ENCODE data around the gene TPRN.

DNA sequence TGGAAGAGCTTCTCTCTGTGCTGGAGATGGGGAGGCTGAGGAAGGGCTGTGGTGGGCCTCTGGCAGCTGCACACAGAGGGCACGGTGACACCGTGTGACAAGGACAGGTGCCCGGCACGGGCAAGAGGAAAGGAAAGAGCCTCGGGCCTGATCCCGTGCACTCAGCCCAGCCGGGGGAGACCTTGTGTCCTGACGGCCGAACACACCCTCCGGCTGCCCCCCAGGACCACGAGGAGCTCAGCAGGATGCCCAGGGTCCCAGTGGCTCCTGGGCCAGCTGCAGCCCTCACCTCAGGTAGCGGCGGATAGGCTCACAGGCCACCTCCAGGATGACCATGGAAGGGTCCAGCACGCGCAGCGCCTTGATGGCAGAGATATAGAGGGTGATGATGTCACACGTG, 17.7 kb downstream of the TPRN start:
- TF ChIP-seq, protein P1, sequence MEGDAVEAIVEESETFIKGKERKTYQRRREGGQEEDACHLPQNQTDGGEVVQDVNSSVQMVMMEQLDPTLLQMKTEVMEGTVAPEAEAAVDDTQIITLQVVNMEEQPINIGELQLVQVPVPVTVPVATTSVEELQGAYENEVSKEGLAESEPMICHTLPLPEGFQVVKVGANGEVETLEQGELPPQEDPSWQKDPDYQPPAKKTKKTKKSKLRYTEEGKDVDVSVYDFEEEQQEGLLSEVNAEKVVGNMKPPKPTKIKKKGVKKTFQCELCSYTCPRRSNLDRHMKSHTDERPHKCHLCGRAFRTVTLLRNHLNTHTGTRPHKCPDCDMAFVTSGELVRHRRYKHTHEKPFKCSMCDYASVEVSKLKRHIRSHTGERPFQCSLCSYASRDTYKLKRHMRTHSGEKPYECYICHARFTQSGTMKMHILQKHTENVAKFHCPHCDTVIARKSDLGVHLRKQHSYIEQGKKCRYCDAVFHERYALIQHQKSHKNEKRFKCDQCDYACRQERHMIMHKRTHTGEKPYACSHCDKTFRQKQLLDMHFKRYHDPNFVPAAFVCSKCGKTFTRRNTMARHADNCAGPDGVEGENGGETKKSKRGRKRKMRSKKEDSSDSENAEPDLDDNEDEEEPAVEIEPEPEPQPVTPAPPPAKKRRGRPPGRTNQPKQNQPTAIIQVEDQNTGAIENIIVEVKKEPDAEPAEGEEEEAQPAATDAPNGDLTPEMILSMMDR (IDR thresholded peaks at IDR 0.05): no peak
- no peak for TF ChIP-seq ZFX (IDR thresholded peaks at IDR 0.05; ENCODE audit: borderline replicate concordance)

All from 22Rv1 (cell line).